H1 (cell line): ENCODE measurements around the gene CGNL1.

Experiments
- POU5F1 ChIP-seq: IDR thresholded peaks from 2 replicates; pipeline ENCODE4 v1.6.1; 2011; ENCODE audit warnings: low read depth, mild to moderate bottlenecking, low read length, moderate library complexity
- SP1 ChIP-seq: IDR thresholded peaks from 2 replicates; pipeline ENCODE4 v1.6.1; 2011; ENCODE audit warnings: low read depth, low read length
- TF ChIP-seq, protein P1 (sequence below), 3 experiments: IDR thresholded peaks; 1 replicate in 2 of 3; 2 replicates in 1 of 3; pipeline versions ENCODE4 v1.5.1 to v1.6.1; 2011; ENCODE audit warnings: low read length in 3 of 3, mild to moderate bottlenecking in 3 of 3, inconsistent platforms in 2 of 3, low read depth in 1 of 3, moderate library complexity in 1 of 3; ENCODE audit not compliant: insufficient read depth in 1 of 3; ENCODE audit errors: control extremely low read depth in 1 of 3
- TF ChIP-seq, protein P2 (sequence below): IDR thresholded peaks from 2 replicates; pipeline ENCODE4 v1.6.1; 2011; ENCODE audit warnings: low read depth, mild to moderate bottlenecking, low read length; ENCODE audit not compliant: insufficient read depth

- TF ChIP-seq, protein P1, sequence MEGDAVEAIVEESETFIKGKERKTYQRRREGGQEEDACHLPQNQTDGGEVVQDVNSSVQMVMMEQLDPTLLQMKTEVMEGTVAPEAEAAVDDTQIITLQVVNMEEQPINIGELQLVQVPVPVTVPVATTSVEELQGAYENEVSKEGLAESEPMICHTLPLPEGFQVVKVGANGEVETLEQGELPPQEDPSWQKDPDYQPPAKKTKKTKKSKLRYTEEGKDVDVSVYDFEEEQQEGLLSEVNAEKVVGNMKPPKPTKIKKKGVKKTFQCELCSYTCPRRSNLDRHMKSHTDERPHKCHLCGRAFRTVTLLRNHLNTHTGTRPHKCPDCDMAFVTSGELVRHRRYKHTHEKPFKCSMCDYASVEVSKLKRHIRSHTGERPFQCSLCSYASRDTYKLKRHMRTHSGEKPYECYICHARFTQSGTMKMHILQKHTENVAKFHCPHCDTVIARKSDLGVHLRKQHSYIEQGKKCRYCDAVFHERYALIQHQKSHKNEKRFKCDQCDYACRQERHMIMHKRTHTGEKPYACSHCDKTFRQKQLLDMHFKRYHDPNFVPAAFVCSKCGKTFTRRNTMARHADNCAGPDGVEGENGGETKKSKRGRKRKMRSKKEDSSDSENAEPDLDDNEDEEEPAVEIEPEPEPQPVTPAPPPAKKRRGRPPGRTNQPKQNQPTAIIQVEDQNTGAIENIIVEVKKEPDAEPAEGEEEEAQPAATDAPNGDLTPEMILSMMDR (IDR thresholded peaks at IDR 0.05; ENCODE audit: control extremely low read depth in 1 of 3, insufficient read depth in 1 of 3, low read depth in 1 of 3, low read length in 3 of 3) = no peak
- TF ChIP-seq SP1 (no peak), POU5F1 (no peak)
- TF ChIP-seq, protein P2, sequence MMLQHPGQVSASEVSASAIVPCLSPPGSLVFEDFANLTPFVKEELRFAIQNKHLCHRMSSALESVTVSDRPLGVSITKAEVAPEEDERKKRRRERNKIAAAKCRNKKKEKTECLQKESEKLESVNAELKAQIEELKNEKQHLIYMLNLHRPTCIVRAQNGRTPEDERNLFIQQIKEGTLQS = no peak
Measured at GRCh38 chr15:57496946-57497869, 120.9 kb downstream of the CGNL1 start.
